Loucy (cell line): Measurements from ENCODE around the gene C3orf18.

Experiments
- H2AFZ ChIP-seq: fragments of 200-600 bp; sonication (generic); 2 replicates; pipeline ENCODE4 v1.6.0; 2016; ENCODE audit warnings: antibody characterized with exemption, mild to moderate bottlenecking, low read length, moderate library complexity
- H3F3A ChIP-seq: fragments of 200-600 bp; 2 replicates; pipeline ENCODE4 v1.6.0; 2016; ENCODE audit warnings: antibody characterized with exemption, low read depth, mild to moderate bottlenecking
- H3K27me3 ChIP-seq: fragments of 200-600 bp; sonication (generic); 2 replicates; pipeline ENCODE4 v1.6.1; 2014; ENCODE audit warnings: low read length, mild to moderate bottlenecking; ENCODE audit not compliant: insufficient read depth, poor library complexity, severe bottlenecking
- H3K36me3 ChIP-seq: fragments of 200-600 bp; sonication (generic); 2 replicates; pipeline ENCODE4 v1.6.1; 2016; ENCODE audit warnings: low read length; ENCODE audit not compliant: insufficient read depth
- H3K4me1 ChIP-seq: fragments of 200-600 bp; sonication (generic); 2 replicates; pipeline ENCODE4 v1.5.1; 2014; ENCODE audit warnings: low read length, mild to moderate bottlenecking; ENCODE audit not compliant: insufficient read depth, poor library complexity, severe bottlenecking
- H3K4me2 ChIP-seq: fragments of 200-600 bp; sonication (generic); 2 replicates; pipeline ENCODE4 v1.6.0; 2014; ENCODE audit warnings: antibody characterized with exemption, low read length, low read depth, mild to moderate bottlenecking; ENCODE audit not compliant: poor library complexity, severe bottlenecking
- H3K4me3 ChIP-seq: fragments of 200-600 bp; sonication (generic); 2 replicates; pipeline ENCODE4 v1.5.1; 2014; ENCODE audit warnings: low read length, mild to moderate bottlenecking, mixed read lengths; ENCODE audit not compliant: poor library complexity, severe bottlenecking
- H3K79me2 ChIP-seq: fragments of 200-600 bp; sonication (generic); 2 replicates; pipeline ENCODE4 v1.6.1; 2014; ENCODE audit warnings: low read length; ENCODE audit not compliant: insufficient read depth
- H3K9ac ChIP-seq: fragments of 200-600 bp; sonication (generic); 2 replicates; pipeline ENCODE4 v1.6.0; 2014; ENCODE audit warnings: mild to moderate bottlenecking, low read depth, low read length, moderate library complexity; ENCODE audit not compliant: poor library complexity, severe bottlenecking
- H3K9me2 ChIP-seq: fragments of 200-600 bp; sonication (generic); replicated peaks from 2 replicates; pipeline ENCODE4 v1.6.1; 2016; ENCODE audit warnings: low read depth, low read length, mixed read lengths
- H3K9me3 ChIP-seq: fragments of 200-600 bp; sonication (generic); 2 replicates; pipeline ENCODE4 v1.6.1; 2014; ENCODE audit warnings: mild to moderate bottlenecking, antibody characterized with exemption, low read length, low read depth; ENCODE audit not compliant: insufficient read depth
- H4K20me1 ChIP-seq: fragments of 200-600 bp; sonication (generic); 2 replicates; pipeline ENCODE4 v1.6.0; 2014; ENCODE audit warnings: antibody characterized with exemption, low read length, mild to moderate bottlenecking; ENCODE audit not compliant: insufficient read depth, poor library complexity, severe bottlenecking
- EZH2phosphoT487 ChIP-seq: fragments of 200-600 bp; IDR thresholded peaks from 2 replicates; pipeline ENCODE4 v1.6.1; 2018; ENCODE audit warnings: antibody characterized with exemption, mild to moderate bottlenecking, moderate library complexity, borderline replicate concordance
- TF ChIP-seq, protein P1 (sequence below): fragments of 200-600 bp; sonication (generic); conservative IDR thresholded peaks from 2 replicates; pipeline ENCODE4 v1.5.1; 2014; ENCODE audit warnings: mild to moderate bottlenecking, antibody characterized with exemption, low read length

C3orf18 gene

DNA sequence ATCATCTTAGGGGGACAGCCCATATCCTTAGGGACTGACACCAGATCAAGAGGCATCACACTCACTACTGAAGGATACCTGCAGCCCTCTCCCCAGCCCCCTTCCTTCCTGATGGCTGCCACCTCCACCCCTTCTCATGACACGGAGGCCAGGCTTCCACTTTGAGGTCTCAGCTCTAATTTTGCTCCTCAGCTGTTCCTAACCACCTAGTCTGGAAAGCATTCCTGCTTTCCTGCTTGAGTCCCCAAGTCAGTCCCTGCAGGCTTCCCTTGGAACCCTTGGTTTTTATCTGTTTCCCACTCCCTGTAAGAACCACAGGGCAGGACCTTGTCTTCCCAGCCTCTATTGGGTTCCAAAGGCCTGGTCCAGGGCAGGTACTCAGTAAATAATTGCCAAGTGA lies 3.2 kb downstream of the C3orf18 start:
- no peak for TF ChIP-seq EZH2phosphoT487
- TF ChIP-seq, protein P1, sequence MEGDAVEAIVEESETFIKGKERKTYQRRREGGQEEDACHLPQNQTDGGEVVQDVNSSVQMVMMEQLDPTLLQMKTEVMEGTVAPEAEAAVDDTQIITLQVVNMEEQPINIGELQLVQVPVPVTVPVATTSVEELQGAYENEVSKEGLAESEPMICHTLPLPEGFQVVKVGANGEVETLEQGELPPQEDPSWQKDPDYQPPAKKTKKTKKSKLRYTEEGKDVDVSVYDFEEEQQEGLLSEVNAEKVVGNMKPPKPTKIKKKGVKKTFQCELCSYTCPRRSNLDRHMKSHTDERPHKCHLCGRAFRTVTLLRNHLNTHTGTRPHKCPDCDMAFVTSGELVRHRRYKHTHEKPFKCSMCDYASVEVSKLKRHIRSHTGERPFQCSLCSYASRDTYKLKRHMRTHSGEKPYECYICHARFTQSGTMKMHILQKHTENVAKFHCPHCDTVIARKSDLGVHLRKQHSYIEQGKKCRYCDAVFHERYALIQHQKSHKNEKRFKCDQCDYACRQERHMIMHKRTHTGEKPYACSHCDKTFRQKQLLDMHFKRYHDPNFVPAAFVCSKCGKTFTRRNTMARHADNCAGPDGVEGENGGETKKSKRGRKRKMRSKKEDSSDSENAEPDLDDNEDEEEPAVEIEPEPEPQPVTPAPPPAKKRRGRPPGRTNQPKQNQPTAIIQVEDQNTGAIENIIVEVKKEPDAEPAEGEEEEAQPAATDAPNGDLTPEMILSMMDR = no peak
- Histone ChIP-seq H3K4me2 (no peak overlapping the region), H3K36me3 (no peaks in the 10 kb centered on the region), H3K79me2 (no peaks in the 10 kb centered on the region), H2AFZ (no peak overlapping the region), H3K4me1 (peaks cover 12% of the 10 kb centered on the region), H4K20me1 (no peaks in the 10 kb centered on the region), H3K4me3 (no peak overlapping the region), H3K27me3 (no peaks in the 10 kb centered on the region), H3F3A (no peaks in the 10 kb centered on the region), H3K9ac (no peak overlapping the region), H3K9me3 (no peaks in the 10 kb centered on the region), H3K9me2 (no peaks in the 10 kb centered on the region)

DNA sequence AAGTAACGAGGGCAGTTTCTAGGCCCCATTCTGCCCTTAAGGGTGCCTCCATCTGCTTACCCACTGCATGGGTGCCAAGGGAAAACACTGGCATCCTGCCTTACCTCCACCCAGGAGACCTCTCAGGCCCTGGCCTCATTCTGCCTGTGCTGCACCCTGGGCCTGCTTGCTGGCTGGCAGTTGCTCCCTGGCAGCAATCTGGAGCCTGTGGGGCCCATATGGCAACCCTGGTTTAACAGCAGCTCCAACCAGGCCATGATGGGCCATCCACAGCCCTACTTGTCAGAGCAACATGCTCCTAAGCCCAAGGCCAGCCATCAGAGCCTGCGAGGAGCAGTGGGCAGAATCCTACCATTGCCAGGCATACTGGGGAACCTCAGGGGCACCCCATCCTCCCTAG lies 3.7 kb downstream of the C3orf18 start:
- Histone ChIP-seq H3K9me3 (no peaks in the 10 kb centered on the region), H3K79me2 (no peaks in the 10 kb centered on the region), H3K9ac (no peak overlapping the region), H3K36me3 (no peaks in the 10 kb centered on the region), H3K4me2 (no peak overlapping the region), H3F3A (no peaks in the 10 kb centered on the region), H2AFZ (no peak overlapping the region), H3K4me1 (peaks cover 12% of the 10 kb centered on the region), H3K9me2 (no peaks in the 10 kb centered on the region), H3K4me3 (no peak overlapping the region), H3K27me3 (no peaks in the 10 kb centered on the region), H4K20me1 (no peaks in the 10 kb centered on the region)
- TF ChIP-seq, protein P1 = no peak
- no peak for TF ChIP-seq EZH2phosphoT487

- Histone ChIP-seq H3K9ac (no peak overlapping the region), H3K36me3 (no peaks in the 10 kb centered on the region)
- no peak for TF ChIP-seq EZH2phosphoT487
- TF ChIP-seq, protein P1 = no peak
Observed at GRCh38 chr3:50562861-50563260, 4.7 kb downstream of the C3orf18 start.

More at GRCh38 chr3:50562861-50563260, 4.7 kb downstream of the C3orf18 start:
- H3K4me3 ChIP-seq = no peak overlapping the region
- no peaks in the 10 kb centered on the region for H3K9me3 ChIP-seq
- H3K79me2 ChIP-seq = no peaks in the 10 kb centered on the region
- H3K4me2 ChIP-seq = no peak overlapping the region
- H3K4me1 ChIP-seq = peaks cover 7% of the 10 kb centered on the region
- H3K27me3 ChIP-seq = no peaks in the 10 kb centered on the region
- H4K20me1 ChIP-seq = no peaks in the 10 kb centered on the region
- H3K9me2 ChIP-seq = no peaks in the 10 kb centered on the region
- H3F3A ChIP-seq = no peaks in the 10 kb centered on the region
- no peak overlapping the region for H2AFZ ChIP-seq
